SJCRH30 (cell line): ENCODE data around the gene KIF1B. TPM values are rescaled to one million over a fixed set of nuclear protein-coding genes. Genes with fewer than 3 reads are reported as not detected.

Experiments used
- DNase-seq, 2 experiments: peaks; one replicate each; pipeline ENCODE4 v3.0.0-alpha.2; 2015 to 2020
- H3K27ac ChIP-seq: fragments of 250-450 bp; sonication (Bioruptor Pico); 2 replicates; pipeline ENCODE4 v1.5.1; 2020; ENCODE audit warnings: mild to moderate bottlenecking, moderate library complexity
- H3K27me3 ChIP-seq: fragments of 250-450 bp; sonication (Bioruptor Pico); 2 replicates; pipeline ENCODE4 v1.5.1; 2020; ENCODE audit warnings: mild to moderate bottlenecking, moderate library complexity
- H3K36me3 ChIP-seq: fragments of 250-450 bp; sonication (Bioruptor Pico); 2 replicates; pipeline ENCODE4 v1.5.1; 2020; ENCODE audit warnings: mild to moderate bottlenecking, moderate library complexity
- H3K4me1 ChIP-seq: fragments of 250-450 bp; sonication (Bioruptor Pico); 2 replicates; pipeline ENCODE4 v1.5.1; 2020; ENCODE audit warnings: mild to moderate bottlenecking, moderate library complexity
- H3K4me3 ChIP-seq: fragments of 250-450 bp; sonication (Bioruptor Pico); 2 replicates; pipeline ENCODE4 v1.5.1; 2020; ENCODE audit warnings: mild to moderate bottlenecking, moderate library complexity
- H3K9me3 ChIP-seq: fragments of 250-450 bp; sonication (Bioruptor Pico); replicated peaks from 2 replicates; pipeline ENCODE4 v1.5.1; 2020; ENCODE audit warnings: mild to moderate bottlenecking, moderate library complexity
- total RNA-seq: library from RNA; depleted of rRNA; stranded (reverse); fragments of >200 nt; shearing (Covaris generic); gene quantifications from 2 replicates; pipeline ENCODE4 v1.2.3, GENCODE V29; 2014

Gene KIF1B
- total RNA-seq, 1 experiment from 2014 or later, result 54.8 TPM

GRCh38 chr1:10380594-10381275 lies 170.4 kb downstream of the KIF1B start:
- no peaks in the 10 kb centered on the region for H3K9me3 ChIP-seq
- peaks cover 18% of the 10 kb centered on the region for H3K4me1 ChIP-seq
- peak overlapping the region; percentile 23; the same call in 1 of the 2 replicates for H3K27ac ChIP-seq
- 0 out of 2 replicates have a peak, but pooled peaks cover 3% of the 10 kb centered on the region for H3K36me3 ChIP-seq
- no peaks in the 10 kb centered on the region for H3K27me3 ChIP-seq
- DNase-seq, result peak; percentile 45 to 48
- no peak overlapping the region for H3K4me3 ChIP-seq

GRCh38 chr1:10383630-10384029 lies 173.3 kb downstream of the KIF1B start:
- Histone ChIP-seq H3K27me3 (no peaks in the 10 kb centered on the region), H3K9me3 (no peaks in the 10 kb centered on the region), H3K27ac (no peak overlapping the region), H3K4me3 (no peak overlapping the region), H3K36me3 (no peaks in the 10 kb centered on the region), H3K4me1 (peaks cover 21% of the 10 kb centered on the region)
- DNase-seq, result no peak

- H3K4me3 ChIP-seq, result no peak overlapping the region
- H3K4me1 ChIP-seq, result peaks cover 19% of the 10 kb centered on the region
- H3K27ac ChIP-seq, result no peak overlapping the region
- no peak for DNase-seq
- H3K36me3 ChIP-seq, result no peaks in the 10 kb centered on the region
- H3K9me3 ChIP-seq, result no peaks in the 10 kb centered on the region
- no peaks in the 10 kb centered on the region for H3K27me3 ChIP-seq
Measured at GRCh38 chr1:10384219-10384618, 173.8 kb downstream of the KIF1B start.

DNA sequence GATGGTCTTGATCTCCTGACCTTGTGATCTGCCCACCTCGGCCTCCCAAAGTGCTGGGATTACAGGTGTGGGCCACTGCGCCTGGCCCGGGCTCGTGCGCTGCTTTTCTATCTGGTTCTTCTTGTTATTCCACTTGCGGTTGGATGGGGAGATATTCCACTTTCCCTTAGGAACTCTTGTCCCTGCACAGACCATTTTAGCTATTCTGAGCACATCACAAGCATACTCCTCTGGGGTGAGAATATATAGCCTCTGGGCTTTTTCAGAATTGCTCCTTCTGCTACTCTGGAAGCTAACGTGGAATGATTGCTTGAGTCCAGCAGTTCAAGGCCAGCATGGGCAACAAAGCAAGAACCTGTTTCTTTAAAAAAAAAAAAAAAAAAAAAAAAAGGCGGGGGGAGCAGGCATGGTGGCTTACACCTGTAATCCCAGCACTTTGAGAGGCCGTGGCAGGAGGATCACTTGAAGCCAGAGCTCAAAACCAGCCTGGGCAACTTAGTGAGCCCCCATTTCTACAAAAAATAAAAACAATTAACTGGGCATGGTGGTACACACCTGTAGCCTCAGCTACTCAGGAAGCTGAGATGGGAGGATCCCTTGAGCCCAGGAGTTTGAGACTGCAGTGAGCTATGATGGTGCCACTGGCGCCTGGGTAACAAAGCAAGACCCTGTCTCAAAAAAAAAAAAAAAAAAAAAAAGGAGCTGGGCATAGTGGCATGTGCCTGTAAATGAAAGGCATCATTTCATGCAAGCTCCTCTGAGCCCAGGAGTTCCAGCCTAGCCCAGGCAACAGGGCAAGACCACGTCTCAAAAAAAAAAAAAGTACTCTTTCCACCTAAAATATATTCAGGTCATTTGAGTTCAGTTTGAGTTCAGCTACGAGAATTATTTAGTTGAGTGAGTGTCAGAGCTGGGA lies 176.6 kb downstream of the KIF1B start:
- DNase-seq, result no peak
- H3K4me3 ChIP-seq, result peak overlapping the region; percentile 24
- H3K27ac ChIP-seq, result peak overlapping the region; percentile 86
- H3K4me1 ChIP-seq, result peaks cover 11% of the 10 kb centered on the region
- H3K27me3 ChIP-seq, result no peaks in the 10 kb centered on the region
- no peaks in the 10 kb centered on the region for H3K36me3 ChIP-seq
- no peaks in the 10 kb centered on the region for H3K9me3 ChIP-seq

- peak overlapping the region; percentile 86 for H3K27ac ChIP-seq
- H3K4me3 ChIP-seq, result peak overlapping the region; percentile 24
Measured at GRCh38 chr1:10387677-10388386, 177.5 kb downstream of the KIF1B start.

GRCh38 chr1:10388387-10388715 lies 178.0 kb downstream of the KIF1B start:
- DNase-seq, result no peak
- Histone ChIP-seq H3K4me1 (peaks cover 11% of the 10 kb centered on the region), H3K4me3 (peak overlapping the region; percentile 24), H3K9me3 (no peaks in the 10 kb centered on the region), H3K36me3 (no peaks in the 10 kb centered on the region), H3K27me3 (no peaks in the 10 kb centered on the region), H3K27ac (peak overlapping the region; percentile 86)

More at GRCh38 chr1:10387677-10388386, 177.5 kb downstream of the KIF1B start:
- no peaks in the 10 kb centered on the region for H3K27me3 ChIP-seq
- DNase-seq, result peak; percentile 54 to 79
- H3K4me1 ChIP-seq, result peaks cover 11% of the 10 kb centered on the region
- H3K36me3 ChIP-seq, result no peaks in the 10 kb centered on the region
- no peaks in the 10 kb centered on the region for H3K9me3 ChIP-seq

- Histone ChIP-seq H3K9me3 (0 out of 2 replicates have a peak, but pooled peaks cover 2% of the 10 kb centered on the region), H3K27me3 (no peaks in the 10 kb centered on the region), H3K27ac (no peak overlapping the region), H3K36me3 (no peaks in the 10 kb centered on the region), H3K4me3 (no peak overlapping the region), H3K4me1 (peaks cover 11% of the 10 kb centered on the region)
- DNase-seq, result no peak
Measured at GRCh38 chr1:10389271-10389973, 179.1 kb downstream of the KIF1B start.

DNA sequence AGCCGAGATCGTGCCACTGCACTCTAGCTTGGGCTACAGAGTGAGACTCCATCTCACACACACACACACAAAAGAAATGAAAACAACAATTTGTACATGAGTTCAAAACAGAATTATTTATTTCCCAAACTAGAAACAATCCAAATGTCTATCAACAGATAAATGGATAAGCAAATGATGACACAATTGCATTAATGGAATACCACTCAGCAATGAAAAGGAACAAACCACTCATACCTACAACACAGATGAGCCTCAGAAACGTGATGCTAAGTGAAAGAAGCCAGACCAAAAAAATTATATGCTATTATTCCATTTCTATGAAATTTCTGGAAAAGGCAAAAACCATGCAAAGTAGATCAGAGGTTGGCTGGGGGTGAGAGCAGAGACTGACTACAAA lies 186.5 kb downstream of the KIF1B start:
- Histone ChIP-seq H3K4me1 (peaks cover 9% of the 10 kb centered on the region), H3K4me3 (no peak overlapping the region), H3K36me3 (peaks cover 14% of the 10 kb centered on the region), H3K27ac (no peak overlapping the region), H3K27me3 (no peaks in the 10 kb centered on the region), H3K9me3 (0 out of 2 replicates have a peak, but pooled peaks cover 3% of the 10 kb centered on the region)
- no peak for DNase-seq

GRCh38 chr1:10398278-10398733 lies 187.9 kb downstream of the KIF1B start:
- DNase-seq, result no peak
- peak overlapping the region; percentile 81; the same call in 1 of the 2 replicates for H3K27ac ChIP-seq
- peak overlapping the region; percentile 90 for H3K4me3 ChIP-seq
- peaks cover 16% of the 10 kb centered on the region for H3K4me1 ChIP-seq
- 0 out of 2 replicates have a peak, but pooled peaks cover 3% of the 10 kb centered on the region for H3K9me3 ChIP-seq
- H3K27me3 ChIP-seq, result no peaks in the 10 kb centered on the region
- peaks cover 27% of the 10 kb centered on the region for H3K36me3 ChIP-seq

DNA sequence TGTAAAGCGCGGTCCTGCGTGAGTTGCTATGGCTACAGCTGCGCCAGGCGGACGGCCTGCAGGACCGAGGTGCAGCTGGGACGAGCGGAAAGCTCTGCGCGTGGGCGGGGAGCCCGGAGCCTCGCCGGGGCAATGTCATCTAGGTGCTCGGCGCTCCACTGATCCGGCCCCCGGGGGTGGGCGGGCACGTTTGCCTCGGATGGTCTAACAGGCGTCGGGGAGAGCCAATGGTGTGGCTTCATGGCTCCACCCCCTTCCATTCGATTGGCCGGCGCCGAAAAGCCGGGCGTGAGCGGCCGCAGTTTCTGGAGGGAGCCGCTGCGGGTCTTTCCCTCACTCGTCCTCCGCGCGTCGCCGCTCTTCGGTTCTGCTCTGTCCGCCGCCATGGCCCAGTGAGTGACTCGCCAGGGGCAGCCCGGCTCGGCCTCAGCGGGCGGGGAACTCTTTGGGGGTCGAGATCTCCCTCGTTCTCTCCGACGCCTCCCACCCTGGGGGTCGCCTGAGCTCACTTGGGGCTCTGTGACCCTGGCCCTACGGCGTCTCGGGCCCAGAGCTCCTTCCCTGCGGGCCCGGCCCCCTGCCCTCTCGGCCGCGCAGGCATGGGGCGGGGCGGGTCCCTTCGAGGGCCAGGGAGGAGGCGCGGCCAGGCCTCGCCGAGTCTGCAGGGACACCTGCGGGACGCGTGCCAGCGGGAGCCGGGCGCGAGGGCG lies 188.5 kb downstream of the KIF1B start, which contains the start of gene PGD:
PGD (plus strand) TSS at position 331 of the 710 bp plus-strand sequence; CDS start at position 385, 54 bp downstream.
- peak; percentile 99 for DNase-seq
- peak within 1 kb of the TSS; percentile 90 for H3K4me3 ChIP-seq
- H3K27ac ChIP-seq, result peak within 1 kb of the TSS; percentile 81
- 0 out of 2 replicates have a peak, but pooled peaks cover 3% of the 10 kb centered on the region for H3K9me3 ChIP-seq
- peaks cover 20% of the 10 kb centered on the region for H3K4me1 ChIP-seq
- no peaks in the 10 kb centered on the region for H3K27me3 ChIP-seq
- peaks cover 31% of the 10 kb centered on the region for H3K36me3 ChIP-seq

DNA sequence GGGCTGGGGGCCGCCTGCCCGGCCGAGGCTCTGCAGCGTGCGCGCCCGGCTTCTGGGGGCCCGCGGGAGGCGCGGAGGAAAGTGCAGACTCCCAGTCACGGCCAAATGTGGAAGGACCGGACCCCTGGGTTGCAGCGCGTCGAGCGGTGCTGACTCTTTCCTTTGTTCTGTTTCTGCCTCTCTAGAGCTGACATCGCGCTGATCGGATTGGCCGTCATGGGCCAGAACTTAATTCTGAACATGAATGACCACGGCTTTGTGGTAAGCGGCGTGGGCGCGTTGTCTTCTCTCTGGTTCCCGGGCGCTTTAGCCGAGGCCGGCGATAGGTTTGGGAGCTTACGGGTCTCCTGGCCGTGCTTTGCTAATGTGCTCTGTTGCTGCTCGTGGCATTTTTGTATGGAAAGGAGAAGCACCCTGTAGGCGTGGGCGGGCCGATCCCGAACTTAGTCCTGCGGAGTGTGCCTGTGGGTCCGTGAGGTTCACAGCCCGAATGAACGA lies 189.1 kb downstream of the KIF1B start:
- H3K4me1 ChIP-seq, result peaks cover 23% of the 10 kb centered on the region
- no peaks in the 10 kb centered on the region for H3K27me3 ChIP-seq
- H3K36me3 ChIP-seq, result peaks cover 37% of the 10 kb centered on the region
- DNase-seq, result no peak
- H3K9me3 ChIP-seq, result 0 out of 2 replicates have a peak, but pooled peaks cover under 1% of the 10 kb centered on the region
- H3K4me3 ChIP-seq, result peak overlapping the region; percentile 90
- peak overlapping the region; percentile 81 for H3K27ac ChIP-seq

- peak in 1 of 2 experiments; percentile 29 for DNase-seq
- peaks cover 23% of the 10 kb centered on the region for H3K4me1 ChIP-seq
- peaks cover 42% of the 10 kb centered on the region for H3K36me3 ChIP-seq
- no peaks in the 10 kb centered on the region for H3K27me3 ChIP-seq
- H3K27ac ChIP-seq, result peak overlapping the region; percentile 81
- H3K4me3 ChIP-seq, result peak overlapping the region; percentile 90
- H3K9me3 ChIP-seq, result no peaks in the 10 kb centered on the region
Measured at GRCh38 chr1:10400013-10400412, 189.6 kb downstream of the KIF1B start.

DNA sequence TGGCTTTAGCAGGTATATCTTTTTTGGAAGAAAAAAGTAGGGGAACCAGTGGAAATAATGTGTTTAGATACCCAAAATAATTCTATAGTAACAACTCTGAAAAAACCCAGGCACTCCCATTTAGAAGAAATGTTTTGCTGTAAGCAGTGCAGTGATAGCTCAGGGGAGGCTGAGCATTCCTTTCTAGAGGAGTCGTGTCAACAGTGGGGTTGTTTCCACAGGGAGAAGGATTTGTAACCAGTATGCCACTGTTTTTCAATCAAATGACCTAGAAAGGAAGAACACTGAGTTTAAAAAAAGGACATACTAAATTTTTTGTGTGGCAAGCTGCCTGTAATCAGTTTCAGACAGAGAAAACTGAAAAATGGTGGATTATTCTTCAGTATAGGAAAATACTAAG lies 190.9 kb downstream of the KIF1B start:
- H3K27ac ChIP-seq, result peak overlapping the region; percentile 81; the same call in 1 of the 2 replicates
- no peak overlapping the region for H3K4me3 ChIP-seq
- peaks cover 23% of the 10 kb centered on the region for H3K4me1 ChIP-seq
- H3K27me3 ChIP-seq, result no peaks in the 10 kb centered on the region
- DNase-seq, result no peak
- H3K36me3 ChIP-seq, result peaks cover 54% of the 10 kb centered on the region
- H3K9me3 ChIP-seq, result no peaks in the 10 kb centered on the region
